GM21360 (cell line): Measurements from ENCODE around the gene DSCAML1.

Source experiments
- ATAC-seq: cut with Tn5 transposase; IDR thresholded peaks from one replicate; pipeline ENCODE4 v1.9.1; 2021; ENCODE audit warnings: mild to moderate bottlenecking, moderate library complexity; ENCODE audit not compliant: unreplicated experiment

DSCAML1 gene

DNA sequence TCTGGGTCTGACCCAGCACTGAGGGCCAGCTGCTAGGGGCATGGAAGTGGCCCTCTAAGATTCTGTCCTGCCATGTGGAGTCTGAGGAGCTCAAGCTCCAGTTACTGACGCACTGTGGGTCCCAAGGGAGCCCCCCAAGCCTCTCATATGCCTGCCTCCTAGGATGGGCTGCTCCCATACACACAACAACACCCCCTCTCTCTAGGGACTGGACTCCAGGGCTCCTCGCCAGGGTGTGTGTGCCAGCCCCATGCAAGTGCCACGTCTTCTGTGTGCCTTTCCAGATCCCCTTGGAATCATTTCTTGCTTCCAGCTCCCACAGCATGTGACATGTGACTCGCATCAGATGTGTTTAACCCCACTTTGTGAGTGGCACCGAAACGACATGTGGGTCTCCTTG, 234.9 kb downstream of the DSCAML1 start:
- no peak for ATAC-seq

DNA sequence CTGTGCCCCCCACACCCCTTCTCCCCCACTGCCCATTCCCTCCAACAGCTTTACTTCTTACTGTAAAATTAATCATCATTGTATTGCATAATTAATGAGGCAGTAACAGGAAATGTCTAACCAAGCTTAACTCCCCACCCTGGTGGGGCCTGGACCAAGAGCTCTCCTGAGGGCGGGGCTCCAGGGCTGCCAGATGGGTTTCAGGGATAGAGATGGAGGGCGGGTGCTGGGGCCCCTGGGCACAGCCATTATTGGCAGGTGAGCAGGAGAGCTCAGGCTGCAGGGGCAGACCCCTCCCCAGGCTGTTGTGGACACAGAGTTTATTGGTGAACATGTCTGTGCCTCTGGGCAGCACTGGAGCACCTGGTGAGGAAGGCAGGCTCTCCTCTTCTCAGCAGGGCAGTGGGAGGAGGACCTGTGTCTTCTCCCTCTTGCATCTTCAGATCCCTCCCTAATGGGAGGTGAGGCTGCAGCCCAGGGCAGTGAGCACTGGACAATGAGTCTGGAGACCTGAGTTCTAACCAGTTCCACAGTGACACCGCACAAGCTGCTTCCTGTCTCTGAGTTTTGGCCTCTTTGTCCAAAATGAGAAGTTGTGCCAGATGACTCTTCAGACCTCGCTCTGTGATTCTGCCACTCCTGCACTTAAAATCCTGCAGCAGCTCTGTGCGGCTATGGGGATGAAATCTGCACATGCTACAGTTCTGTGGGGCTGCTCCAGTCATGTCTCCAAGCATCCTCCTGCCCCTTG, 236.1 kb downstream of the DSCAML1 start:
- no peak for ATAC-seq

DNA sequence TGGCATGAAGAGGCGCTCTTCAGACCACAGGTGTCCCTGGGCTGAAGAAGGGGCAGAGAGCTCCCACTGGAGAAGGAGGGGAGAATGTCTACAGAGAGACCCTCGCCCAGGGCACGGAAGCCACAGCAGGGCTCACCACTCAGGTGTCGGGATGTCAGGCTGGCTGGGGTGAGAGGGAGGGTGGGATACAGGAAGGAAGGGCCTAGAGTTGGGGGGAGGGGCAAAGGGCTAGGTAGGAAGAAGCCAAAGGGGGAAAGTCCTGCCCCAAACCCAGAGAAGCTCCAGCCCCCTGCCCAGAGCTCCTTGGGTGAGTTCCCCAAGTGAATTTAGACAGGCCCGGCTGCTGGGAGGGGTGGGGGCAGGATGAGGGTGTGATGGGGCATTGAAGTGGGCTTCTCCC, 237.3 kb downstream of the DSCAML1 start:
- no peak for ATAC-seq

DNA sequence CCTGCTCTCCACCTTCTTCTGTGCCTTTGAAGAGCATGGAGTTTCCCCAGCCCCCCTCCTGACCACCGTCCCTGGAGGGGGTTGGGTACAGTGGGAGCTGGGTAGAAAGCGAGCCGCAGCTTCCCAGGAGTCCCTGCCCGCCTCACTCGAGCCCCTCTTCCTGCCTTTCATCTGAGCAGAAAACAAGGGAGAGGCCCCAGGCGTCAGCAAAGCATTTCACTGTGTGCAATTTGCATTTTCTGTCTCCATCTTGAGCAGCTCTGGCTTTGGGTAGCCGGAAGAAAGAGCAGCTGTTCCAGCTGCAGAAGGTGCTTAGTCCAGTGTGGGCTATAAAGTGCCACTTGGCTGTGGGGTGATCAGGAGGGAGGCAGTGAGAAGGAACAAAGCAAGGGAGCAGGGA, 239.7 kb downstream of the DSCAML1 start:
- ATAC-seq: no peak

DNA sequence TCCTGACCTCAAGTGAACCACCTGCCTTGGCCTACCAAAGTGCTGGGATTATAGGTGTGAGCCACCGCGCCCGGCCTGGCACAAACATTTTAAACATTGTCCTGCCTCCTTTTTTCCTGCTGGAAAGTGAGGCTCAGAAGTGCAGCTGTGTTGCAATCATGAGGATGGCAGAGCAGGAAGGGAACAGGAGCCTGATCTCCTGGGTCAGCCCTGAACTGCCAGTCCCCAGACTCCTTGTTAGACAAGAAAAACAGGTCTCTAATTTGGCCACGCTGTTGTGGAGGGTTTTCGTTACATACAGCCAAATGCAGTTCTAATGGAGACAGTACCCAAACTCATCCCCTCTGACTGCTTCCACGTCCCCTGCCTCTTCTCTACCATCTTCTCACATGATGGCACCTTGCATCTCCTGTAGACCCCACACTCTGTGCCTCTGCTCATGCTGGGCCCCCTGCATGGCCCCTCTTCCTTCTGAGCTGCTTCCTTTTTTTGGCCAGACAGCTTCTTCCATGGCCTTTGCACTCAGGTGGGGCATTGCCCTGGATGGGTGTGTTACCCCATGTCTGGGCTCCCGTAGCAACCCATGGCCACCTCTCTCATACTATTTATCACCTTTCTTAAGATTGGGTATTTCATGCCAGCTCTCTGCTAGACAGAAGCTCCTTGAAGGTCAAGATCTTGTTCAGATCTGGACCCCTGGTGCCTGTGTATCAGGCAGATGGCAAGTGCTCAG, 242.2 kb downstream of the DSCAML1 start:
- ATAC-seq: no peak

DNA sequence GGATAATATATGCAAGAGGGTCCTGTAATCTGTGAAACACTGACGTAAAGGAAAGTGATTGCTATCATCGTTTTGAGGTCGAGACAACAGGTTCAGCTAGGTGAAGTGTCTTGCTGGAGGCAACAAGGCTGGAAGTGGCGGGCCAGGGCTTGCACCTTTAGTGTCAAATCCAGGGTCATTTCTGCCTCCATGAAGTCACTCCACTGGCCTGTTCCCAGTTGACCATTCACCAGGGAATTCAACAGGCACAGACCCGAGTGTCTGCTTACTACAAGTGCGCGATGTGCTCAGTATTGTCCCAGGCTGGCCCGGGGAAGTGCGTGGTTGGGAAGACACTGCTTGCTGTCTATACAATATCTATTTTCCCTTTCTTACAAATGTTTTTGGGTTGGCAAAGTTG, 244.4 kb downstream of the DSCAML1 start:
- no peak for ATAC-seq

DNA sequence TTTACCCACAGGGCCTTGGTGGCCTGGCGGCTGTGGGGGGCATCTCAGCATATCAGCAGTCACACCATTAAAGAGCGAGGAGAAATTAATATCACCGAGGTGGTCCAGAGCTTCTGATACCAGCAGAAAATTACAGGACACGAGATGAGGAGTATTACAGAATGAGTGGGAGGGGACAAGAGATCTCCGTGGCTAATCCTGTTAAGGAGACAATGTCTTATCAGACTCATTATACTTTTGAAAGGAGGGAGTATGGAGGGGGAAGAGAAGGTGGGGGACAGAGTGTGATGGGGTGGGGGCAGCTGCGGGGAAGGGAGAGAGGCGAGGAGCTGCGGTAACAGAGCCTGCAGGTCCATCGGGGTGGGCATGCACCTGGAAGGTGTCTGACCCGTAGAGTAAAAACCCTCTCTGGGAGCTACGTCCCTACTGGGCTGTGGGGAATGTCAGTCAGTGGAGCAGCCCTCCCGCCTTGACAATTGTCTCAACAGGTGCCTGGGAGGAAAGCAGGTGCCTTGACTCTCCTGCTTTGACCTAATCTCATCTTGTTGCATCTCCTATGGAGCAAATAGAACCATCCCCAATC, 245.2 kb downstream of the DSCAML1 start:
- ATAC-seq: no peak

DNA sequence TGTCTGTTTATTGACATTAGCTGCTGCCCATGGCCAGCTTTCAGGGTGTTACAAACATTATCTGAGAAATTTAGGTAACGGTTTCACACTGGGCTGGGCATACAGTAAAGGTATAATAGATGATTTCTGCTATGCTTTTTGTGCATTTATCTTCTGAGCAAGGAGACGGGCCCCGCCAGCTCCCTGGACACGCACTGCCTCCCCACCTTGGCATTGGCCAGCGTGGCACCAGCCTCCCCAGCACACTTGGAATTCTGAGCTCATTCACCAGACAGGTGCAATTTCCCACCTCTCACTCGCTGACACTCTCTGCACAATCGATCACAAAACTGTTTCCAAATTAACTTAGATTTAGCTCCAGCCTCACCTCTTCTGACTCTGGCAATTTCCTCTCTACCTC, 246.6 kb downstream of the DSCAML1 start:
- ATAC-seq: no peak

DNA sequence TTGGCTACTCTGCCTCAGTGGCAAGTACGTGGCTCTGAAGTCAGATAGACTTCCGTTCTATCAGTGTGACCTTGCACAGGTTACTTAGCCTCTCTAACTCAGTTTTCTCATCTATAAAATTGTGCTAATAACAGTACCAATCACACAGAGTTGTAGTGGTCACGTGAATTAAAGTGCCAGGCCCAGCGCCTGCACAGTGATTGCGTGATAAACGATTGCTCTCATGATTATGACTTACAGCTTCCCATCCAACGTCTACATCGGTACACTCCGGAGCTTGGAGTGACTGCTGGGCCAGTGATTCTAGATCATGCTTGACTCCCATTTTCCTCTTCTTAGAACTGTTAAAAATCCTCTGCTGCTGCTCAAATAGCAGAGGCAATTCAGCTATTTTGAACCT, 247.6 kb downstream of the DSCAML1 start:
- no peak for ATAC-seq

DNA sequence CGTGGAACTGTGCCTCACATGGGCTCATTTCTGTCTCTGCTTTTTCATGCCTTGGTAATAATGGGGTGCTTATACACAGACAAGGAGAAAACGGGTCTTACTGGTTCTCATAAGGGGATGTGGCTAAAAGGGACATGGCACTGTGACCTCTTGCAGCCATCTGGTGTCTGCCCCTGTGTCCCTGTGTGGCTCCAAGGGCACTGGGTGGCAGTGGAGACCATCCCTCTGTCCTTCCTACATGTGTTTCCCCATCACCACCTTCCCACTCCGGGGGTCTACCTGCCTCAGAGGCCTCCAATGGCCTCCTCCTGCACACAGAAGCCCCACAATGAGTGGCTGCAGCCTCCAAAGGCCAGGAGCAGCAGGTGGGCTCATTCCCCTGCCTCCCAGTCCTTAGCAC, 248.1 kb downstream of the DSCAML1 start:
- ATAC-seq: no peak

DNA sequence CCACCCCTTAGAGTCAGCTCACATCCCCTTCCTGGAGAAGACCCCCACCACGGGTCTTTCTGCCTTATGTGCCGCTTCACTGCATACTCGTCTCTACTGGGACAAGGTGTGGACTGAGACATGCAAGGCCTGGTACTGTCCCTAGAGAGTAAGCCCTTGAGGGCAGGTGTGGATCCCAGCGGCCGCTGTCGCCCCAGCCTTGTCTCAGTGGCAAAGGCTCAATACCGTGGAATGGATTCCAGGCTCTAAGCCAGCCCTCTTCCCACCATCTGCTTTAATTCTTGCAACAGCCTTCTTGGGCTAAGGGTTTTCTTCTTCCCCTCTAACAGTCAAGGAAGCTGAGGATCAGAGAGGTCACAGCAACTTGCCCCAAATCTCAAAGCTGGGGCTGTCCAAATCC, 249.1 kb downstream of the DSCAML1 start:
- no peak for ATAC-seq

DNA sequence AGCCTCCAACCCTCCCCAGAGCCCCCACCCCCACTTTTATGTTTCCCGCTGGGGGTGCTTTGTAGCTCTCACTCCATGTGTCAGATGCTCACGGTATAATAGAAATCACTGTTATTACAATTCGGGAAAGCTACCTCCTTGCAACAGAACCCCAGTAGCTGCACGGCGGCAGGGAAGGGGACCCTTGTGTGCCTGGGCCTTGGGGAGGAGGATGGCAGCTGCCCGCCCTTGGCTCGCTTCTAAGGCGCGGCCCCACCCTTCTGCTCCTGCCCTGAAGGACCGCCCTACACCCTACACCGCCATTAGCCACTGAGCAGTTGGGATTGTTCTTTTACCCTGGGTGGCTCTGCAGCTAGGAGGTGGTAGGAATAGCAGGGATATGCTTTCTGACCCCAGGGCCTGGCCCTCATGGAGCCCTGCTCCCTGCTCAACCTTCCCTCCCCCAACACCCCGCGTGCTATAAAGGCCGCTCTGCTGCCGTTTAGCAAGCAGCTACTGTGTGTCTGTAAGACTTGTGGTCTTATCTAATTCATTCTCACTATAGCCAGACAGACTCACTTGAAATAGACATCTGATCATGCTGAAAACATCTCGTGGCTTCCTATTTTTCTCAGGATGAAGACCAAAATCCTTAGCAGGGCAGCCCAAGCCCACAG, 249.7 kb downstream of the DSCAML1 start:
- ATAC-seq: no peak

DNA sequence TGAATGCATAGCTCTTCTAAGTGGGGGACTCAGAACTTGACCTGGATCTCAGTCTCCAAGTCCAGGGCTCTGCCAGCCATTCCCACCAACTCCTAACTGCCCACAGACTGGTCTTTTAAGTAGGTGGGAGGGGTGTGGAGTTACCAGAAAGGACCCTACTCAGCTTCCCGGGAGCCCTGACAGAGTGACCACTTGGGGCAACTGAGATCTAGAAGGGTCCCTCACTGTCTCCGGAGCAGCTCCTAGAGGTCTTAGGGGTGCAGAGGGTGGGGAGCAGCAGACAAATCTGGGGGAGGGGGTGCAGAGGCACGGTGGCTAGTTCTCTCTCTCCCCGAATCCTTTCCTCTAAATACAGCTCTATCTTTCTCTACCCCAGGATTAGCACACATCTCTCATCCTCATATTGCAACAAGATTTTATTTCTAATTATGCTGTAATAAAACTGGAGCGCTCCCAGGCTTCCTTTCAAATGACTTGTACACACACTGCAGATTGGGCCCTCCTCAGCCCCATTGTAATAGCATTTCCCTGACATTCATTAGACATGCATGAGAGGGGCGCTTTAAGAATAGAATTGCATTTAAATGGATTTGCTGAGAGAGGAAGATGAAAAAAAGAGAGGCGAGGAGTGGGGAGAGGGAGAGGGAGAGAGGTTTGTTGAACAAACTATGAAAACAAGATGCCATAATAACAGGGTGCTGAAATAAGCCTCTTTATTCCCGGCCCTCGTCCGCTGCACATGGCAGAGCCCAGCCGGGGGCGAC, 250.4 kb downstream of the DSCAML1 start:
- no peak for ATAC-seq

DNA sequence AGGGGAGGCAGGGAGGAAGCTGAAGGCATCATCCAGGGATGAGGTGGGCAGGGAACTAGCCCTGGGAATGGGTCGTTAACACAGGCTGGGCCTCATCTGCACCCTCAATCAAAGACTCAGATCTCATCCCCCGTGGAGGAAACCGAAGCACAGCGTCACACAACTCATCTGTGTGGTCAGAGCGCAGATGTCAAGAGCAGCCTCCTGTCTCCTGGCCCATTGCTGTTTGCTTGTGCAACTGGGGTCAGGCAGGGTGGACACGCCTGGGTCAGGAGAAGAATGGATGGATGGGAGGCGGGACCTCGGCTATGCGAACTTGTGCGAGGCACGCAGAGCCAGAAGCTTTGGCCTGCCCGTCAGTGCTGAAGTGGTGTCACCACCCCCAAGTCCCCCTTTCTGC, 251.3 kb downstream of the DSCAML1 start:
- no peak for ATAC-seq

DNA sequence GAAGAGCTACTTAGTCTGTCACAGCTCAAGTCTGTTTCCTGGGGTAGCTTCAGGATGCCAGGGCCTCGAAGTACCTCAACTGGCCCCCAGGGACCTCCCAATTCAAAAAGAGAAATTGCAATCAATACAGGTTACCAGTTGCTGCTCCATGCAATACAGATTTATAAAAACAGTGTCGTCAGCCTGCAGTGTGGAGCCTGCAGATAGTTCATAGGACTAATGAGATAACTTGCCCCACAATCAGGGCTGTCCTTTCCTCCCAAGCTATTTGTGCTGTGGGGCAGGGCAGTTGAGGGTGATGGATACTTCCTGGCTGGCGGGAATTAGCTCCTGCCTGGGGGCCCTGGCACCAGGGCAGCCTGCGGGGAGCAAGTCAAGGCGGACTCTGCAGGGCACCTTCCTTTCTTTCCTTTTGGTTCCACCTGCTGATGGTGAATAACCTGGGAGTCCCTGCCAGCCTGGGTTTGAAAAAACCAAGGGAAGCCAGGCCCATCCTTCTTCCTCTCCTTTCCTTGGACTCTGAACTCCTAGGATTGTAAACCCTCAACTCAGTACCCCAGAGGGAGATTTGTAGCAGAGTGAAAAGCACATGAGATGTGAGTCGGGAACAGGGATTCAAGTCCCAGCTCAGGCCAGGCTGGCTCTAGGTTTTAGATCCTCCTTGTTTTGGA, 252.8 kb downstream of the DSCAML1 start:
- no peak for ATAC-seq

DNA sequence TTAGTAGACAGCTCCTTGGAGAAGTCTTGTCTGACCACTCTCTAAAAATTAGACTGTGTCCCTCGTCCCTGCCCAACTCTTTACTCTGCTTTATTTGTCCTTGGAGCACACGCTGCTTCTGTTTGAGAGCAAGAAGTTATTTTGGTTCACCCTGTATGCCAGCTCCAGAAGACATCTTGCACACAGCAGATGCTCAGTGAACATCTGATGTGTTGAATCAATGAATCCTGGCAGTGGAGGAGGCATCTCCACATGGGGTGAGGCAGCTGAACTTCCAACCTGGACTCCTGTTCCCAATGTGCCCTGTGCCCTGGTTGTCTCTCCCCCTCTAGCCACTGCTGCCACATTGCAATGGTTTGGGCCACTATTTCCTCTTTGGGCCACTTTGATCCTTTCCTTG, 255.8 kb downstream of the DSCAML1 start:
- ATAC-seq: no peak

DNA sequence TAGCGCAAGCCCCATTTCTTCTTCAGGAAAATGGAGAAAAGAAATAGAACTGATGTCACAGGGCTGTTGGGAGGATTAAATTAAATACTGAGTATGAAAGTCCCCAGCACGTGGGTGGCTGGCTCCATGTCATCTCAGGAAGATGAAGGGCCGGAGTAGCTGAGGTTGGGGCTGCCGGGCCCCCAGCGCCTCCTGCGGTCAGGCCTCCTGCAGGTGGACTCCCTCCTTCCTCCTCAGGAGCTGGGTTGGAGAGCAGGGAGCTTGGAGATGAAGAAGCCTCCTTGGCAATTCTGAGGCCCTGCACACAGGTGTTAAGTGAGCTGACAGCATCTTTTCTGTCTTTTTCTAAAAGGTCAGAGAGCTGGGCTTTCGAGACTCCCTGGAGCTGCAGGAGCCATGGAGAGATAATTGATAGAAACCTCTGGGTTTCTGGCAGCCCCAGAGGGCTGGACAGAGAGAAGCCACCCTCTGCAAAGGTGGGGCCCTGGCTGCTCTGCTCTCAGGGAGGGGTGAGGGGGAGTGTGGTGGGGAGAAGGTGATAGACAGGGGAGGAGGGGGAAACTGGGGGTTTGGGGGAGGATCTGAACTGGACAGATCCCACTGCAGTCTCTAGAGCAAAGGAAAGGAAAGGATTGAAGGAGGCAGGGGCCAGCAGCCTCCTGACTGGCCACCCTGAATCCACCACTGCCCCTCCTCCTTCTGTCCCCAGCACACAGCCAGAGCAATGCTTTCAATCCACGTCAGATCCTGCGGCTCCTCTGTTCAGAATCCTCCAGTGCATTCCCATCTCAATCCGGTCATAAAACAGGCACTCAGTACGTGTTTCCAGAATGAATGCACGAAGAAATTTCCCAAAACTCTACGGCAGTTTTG, 258.5 kb downstream of the DSCAML1 start:
- no peak for ATAC-seq

DNA sequence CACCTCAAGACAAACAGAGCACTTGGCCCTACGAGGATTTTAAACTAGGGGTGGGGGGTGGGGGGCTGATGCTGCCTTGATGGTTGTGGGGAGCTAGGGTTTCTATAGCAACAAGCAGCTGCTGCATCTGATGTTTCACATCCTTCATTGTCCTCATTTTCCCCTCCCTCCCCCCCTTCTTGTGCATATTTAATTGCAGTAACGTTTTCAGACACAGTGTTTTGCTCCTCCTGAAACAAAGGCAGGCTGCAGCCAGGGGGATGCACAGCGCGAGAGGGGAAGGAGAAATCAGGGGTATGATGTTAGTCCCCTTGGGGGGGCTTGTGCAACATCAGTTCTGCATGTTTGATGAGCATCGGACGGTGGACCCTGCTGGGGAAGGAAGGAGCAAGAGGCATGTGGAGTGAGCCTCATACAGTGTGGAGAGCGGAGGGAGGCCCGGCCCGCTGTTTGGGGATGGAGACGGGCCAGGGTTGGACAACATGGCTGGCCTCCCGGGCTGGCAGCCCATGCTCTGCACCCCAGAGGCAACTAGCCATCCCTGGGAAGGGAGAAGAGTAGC, 261.1 kb downstream of the DSCAML1 start:
- ATAC-seq: no peak

DNA sequence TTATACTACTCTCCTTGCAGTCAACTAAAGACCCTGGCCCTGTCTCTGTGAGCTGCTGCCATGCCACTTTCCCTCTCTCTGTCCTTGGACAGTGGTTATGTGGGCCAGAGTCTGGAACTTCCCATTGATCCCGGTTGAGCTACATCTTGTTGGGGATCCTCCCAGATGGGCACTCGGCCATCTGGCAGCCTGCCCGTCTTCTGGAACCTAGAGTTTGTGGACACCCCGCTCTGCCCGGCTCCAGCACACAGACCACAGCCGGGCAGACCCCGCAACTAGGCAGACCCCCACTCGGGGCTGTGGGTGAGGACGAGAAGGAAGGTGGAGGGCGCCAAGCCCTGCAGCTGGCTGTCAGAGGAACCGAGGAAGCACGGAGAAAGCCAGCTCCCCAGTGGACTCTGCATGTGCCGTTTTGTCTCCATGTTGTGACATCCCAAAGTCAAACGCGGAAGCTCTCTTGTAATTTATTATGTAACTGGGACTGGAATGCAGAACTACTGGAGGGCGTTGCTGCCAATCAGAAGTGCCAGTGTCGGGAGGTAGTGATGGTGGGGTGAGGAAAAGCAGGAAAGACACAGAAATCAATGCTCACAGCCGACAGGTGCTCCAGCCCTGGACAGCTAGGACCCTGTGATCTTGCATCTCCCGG, 261.7 kb downstream of the DSCAML1 start:
- ATAC-seq: no peak
